ENCODE results near the gene CETN2.

DNA sequence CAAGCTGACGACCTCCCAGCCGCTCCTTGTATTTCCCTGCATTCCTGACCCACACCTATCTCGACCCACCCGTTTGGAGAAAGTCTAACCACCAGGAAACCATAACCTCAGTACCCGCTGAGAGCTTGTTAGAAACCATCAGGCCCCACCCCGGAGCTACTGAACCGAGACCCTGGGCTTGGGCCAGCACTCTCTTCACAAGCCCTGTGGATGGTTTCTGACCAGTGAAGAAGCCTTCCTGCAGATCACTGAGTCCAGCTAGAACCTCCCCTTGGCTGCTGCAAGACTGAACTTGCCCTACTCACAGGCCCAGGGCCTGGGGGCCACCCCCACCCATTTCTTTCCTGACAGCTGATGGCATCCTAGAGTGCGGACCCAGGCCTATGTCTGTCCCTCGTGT lies 40.7 kb upstream of the CETN2 start:
- TF ChIP-seq, protein P1, sequence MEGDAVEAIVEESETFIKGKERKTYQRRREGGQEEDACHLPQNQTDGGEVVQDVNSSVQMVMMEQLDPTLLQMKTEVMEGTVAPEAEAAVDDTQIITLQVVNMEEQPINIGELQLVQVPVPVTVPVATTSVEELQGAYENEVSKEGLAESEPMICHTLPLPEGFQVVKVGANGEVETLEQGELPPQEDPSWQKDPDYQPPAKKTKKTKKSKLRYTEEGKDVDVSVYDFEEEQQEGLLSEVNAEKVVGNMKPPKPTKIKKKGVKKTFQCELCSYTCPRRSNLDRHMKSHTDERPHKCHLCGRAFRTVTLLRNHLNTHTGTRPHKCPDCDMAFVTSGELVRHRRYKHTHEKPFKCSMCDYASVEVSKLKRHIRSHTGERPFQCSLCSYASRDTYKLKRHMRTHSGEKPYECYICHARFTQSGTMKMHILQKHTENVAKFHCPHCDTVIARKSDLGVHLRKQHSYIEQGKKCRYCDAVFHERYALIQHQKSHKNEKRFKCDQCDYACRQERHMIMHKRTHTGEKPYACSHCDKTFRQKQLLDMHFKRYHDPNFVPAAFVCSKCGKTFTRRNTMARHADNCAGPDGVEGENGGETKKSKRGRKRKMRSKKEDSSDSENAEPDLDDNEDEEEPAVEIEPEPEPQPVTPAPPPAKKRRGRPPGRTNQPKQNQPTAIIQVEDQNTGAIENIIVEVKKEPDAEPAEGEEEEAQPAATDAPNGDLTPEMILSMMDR (optimal IDR thresholded peaks at IDR 0.05 in 1 of 3, IDR thresholded peaks at IDR 0.05 in 1 of 3, conservative IDR thresholded peaks at IDR 0.05 in 1 of 3; ENCODE audit: extremely low read depth in 1 of 3, insufficient read depth in 2 of 3, low read length in 3 of 3) = no peak
- no peak for TF ChIP-seq EZH2 (IDR thresholded peaks at IDR 0.05; ENCODE audit: low read length)
